Mesothelial cell of epicardium (in vitro differentiated cells): Measurements from ENCODE around the gene GPR171. TPM values are rescaled to one million over a fixed set of nuclear protein-coding genes. Genes with fewer than 3 reads are reported as not detected.

Experiments used
- DNase-seq, 2 experiments: peaks; one replicate each; pipeline ENCODE4 v3.0.0; 2021; ENCODE audit warnings: low spot score in 2 of 2; ENCODE audit not compliant: unreplicated experiment in 2 of 2
- H3K27ac Mint-ChIP-seq: 2 replicates; pipeline ENCODE4 v1.8.0; 2021; ENCODE audit warnings: mixed read lengths
- H3K27me3 Mint-ChIP-seq: 2 replicates; pipeline ENCODE4 v1.8.0; 2021; ENCODE audit warnings: low read depth, mixed read lengths
- H3K36me3 Mint-ChIP-seq: 2 replicates; pipeline ENCODE4 v1.8.0; 2021; ENCODE audit warnings: mixed read lengths
- H3K4me1 Mint-ChIP-seq: 2 replicates; pipeline ENCODE4 v1.8.0; 2021; ENCODE audit warnings: mixed read lengths
- H3K4me3 Mint-ChIP-seq: 2 replicates; pipeline ENCODE4 v1.8.0; 2021; ENCODE audit warnings: mild to moderate bottlenecking, moderate library complexity, mixed read lengths
- H3K9me3 Mint-ChIP-seq: 2 replicates; pipeline ENCODE4 v1.8.0; 2021; ENCODE audit warnings: mixed read lengths
- CTCF ChIP-seq: fragments of 200-600 bp; sonication (generic); IDR thresholded peaks from one replicate; pipeline ENCODE4 v1.5.0; 2021; ENCODE audit warnings: antibody characterized with exemption; ENCODE audit not compliant: unreplicated experiment
- total RNA-seq: library from RNA; stranded (reverse); gene quantifications from 3 replicates; pipeline ENCODE4 v1.2.1, GENCODE V29; 2021

The GPR171 gene
- total RNA-seq, 1 donor from 2014 or later, result not detected

GRCh38 chr3:151169262-151169947 is 33.6 kb downstream of the GPR171 start:
- H3K27ac Mint-ChIP-seq, result no peak overlapping the region
- peaks cover 9% of the 10 kb centered on the region for H3K4me1 Mint-ChIP-seq
- no peaks in the 10 kb centered on the region for H3K27me3 Mint-ChIP-seq
- no peak overlapping the region for H3K4me3 Mint-ChIP-seq
- TF ChIP-seq CTCF, result no peak
- no peak for DNase-seq
- H3K9me3 Mint-ChIP-seq, result no peaks in the 10 kb centered on the region
- H3K36me3 Mint-ChIP-seq, result peaks cover 2% of the 10 kb centered on the region

- Mint-ChIP-seq H3K27ac (no peak overlapping the region), H3K9me3 (no peaks in the 10 kb centered on the region), H3K4me1 (peaks cover 9% of the 10 kb centered on the region), H3K27me3 (no peaks in the 10 kb centered on the region), H3K36me3 (peaks cover 2% of the 10 kb centered on the region), H3K4me3 (no peak overlapping the region)
- peak; percentile 57 for TF ChIP-seq CTCF
- peak; percentile 53 to 74 for DNase-seq
Observed at GRCh38 chr3:151168269-151169094, 34.5 kb downstream of the GPR171 start.

- TF ChIP-seq CTCF, result no peak
Observed at GRCh38 chr3:151166161-151166560, 36.9 kb downstream of the GPR171 start.

GRCh38 chr3:151165226-151165625 is 37.8 kb downstream of the GPR171 start:
- Mint-ChIP-seq H3K27ac (no peak overlapping the region), H3K4me1 (peaks cover 9% of the 10 kb centered on the region), H3K9me3 (no peaks in the 10 kb centered on the region), H3K36me3 (peaks cover 12% of the 10 kb centered on the region), H3K4me3 (no peak overlapping the region), H3K27me3 (no peaks in the 10 kb centered on the region)
- no peak for DNase-seq
- no peak for TF ChIP-seq CTCF

More at GRCh38 chr3:151166161-151166560, 36.9 kb downstream of the GPR171 start:
- H3K27ac Mint-ChIP-seq, result no peak overlapping the region
- H3K4me3 Mint-ChIP-seq, result no peak overlapping the region
- H3K4me1 Mint-ChIP-seq, result peaks cover 9% of the 10 kb centered on the region
- H3K27me3 Mint-ChIP-seq, result no peaks in the 10 kb centered on the region
- no peaks in the 10 kb centered on the region for H3K9me3 Mint-ChIP-seq
- peaks cover 5% of the 10 kb centered on the region for H3K36me3 Mint-ChIP-seq
- DNase-seq, result no peak

GRCh38 chr3:151159806-151160205 is 43.2 kb downstream of the GPR171 start:
- no peak for DNase-seq
- Mint-ChIP-seq H3K27ac (no peak overlapping the region), H3K9me3 (no peaks in the 10 kb centered on the region), H3K36me3 (peaks cover 14% of the 10 kb centered on the region), H3K4me3 (no peak overlapping the region), H3K27me3 (no peaks in the 10 kb centered on the region), H3K4me1 (peaks cover 18% of the 10 kb centered on the region)
- TF ChIP-seq CTCF, result no peak
